Esophagus squamous epithelium (tissue), 5 donors: ENCODE results near the gene SLCO2B1. TPM values are rescaled to one million over a fixed set of nuclear protein-coding genes. Genes with fewer than 3 reads are reported as not detected.

ENCODE experiments used
- DNase-seq: peaks from one replicate; lab custom pipeline; 2025; lab: John Stamatoyannopoulos, UW
- H3K27ac ChIP-seq, 4 donors: fragments of 200-600 bp; sonication (generic); one replicate each; pipeline ENCODE4 v1.5.1; 2016 to 2019; ENCODE audit warnings: mild to moderate bottlenecking in 1 of 4
- H3K27me3 ChIP-seq, 4 donors: fragments of 200-600 bp; sonication (generic); 1 replicate in 3 of 4; 2 replicates in 1 of 4; pipeline versions ENCODE4 v1.5.1 to v1.6.0; 2017 to 2021; ENCODE audit warnings: antibody characterized with exemption in 1 of 4
- H3K36me3 ChIP-seq, 3 donors: fragments of 200-600 bp; sonication (generic); one replicate each; pipeline ENCODE4 v1.5.1; 2016 to 2019
- H3K4me1 ChIP-seq, 3 donors: fragments of 200-600 bp; sonication (generic); one replicate each; pipeline ENCODE4 v1.5.1; 2017 to 2019
- H3K4me3 ChIP-seq, 4 donors: fragments of 200-600 bp; sonication (generic); 1 replicate in 3 of 4; 2 replicates in 1 of 4; pipeline ENCODE4 v1.5.1; 2016 to 2019; ENCODE audit warnings: mild to moderate bottlenecking in 2 of 4, moderate library complexity in 1 of 4
- H3K9me3 ChIP-seq, 3 donors: fragments of 200-600 bp; sonication (generic); one replicate each; pipeline ENCODE4 v1.5.1; 2016 to 2019
- CTCF ChIP-seq, 6 experiments: fragments of 450-650 bp in 4 of 6; fragments of 200-600 bp in 2 of 6; sonication (generic) in 2 of 6; IDR thresholded peaks; one replicate each; pipeline ENCODE4 v1.5.1; 2016 to 2019; ENCODE audit warnings: antibody characterized with exemption in 6 of 6, mild to moderate bottlenecking in 4 of 6, moderate library complexity in 4 of 6
- POLR2A ChIP-seq, 4 donors: fragments of 450-650 bp; IDR thresholded peaks; one replicate each; pipeline ENCODE4 v1.6.1; 2017; ENCODE audit warnings: antibody characterized with exemption in 4 of 4, mild to moderate bottlenecking in 4 of 4, moderate library complexity in 3 of 4
- WGBS, 2 donors: methylation state at CpG; one replicate each; pipeline ENCODE4 v1.1.5; 2018; 5-methylcytosine and 5-hydroxymethylcytosine counted together
- intact Hi-C: fragments of 100-400 bp; cut with DNase I; formaldehyde crosslinking; loops from one replicate; pipeline ENCODE4 v1.15.0; 2022
- total RNA-seq, 4 donors: library from RNA; depleted of rRNA; stranded (reverse); fragments of >200 nt; gene quantifications; one replicate each; pipeline ENCODE4 v1.1.0, GENCODE V29; 2016
- donor health status: DM: yes; HTN: yes; CAD: no.

The SLCO2B1 gene
- total RNA-seq, 4 donors from 2014 or later: 3.6 to 35.7 (median 16.1) TPM

- intact Hi-C loops: no loop called here
- no peak for TF ChIP-seq CTCF (IDR thresholded peaks at IDR 0.05)
- no peak for TF ChIP-seq POLR2A (IDR thresholded peaks at IDR 0.05)
These were observed 1.2 kb downstream of the SLCO2B1 start for GRCh38 chr11:75152090-75152489.

GRCh38 chr11:75152651-75153427 is 1.9 kb downstream of the SLCO2B1 start:
- no peak for DNase-seq
- Histone ChIP-seq H3K36me3 (no peaks in the 10 kb centered on the region), H3K27me3 (no peaks in the 10 kb centered on the region), H3K9me3 (no peaks in the 10 kb centered on the region), H3K27ac (peak overlapping the region in 3 of 4 donors; percentile 49 to 62 (median 58)), H3K4me1 (peaks cover 18 to 74% (median 23%) of the 10 kb centered on the region in 3 donors), H3K4me3 (peak overlapping the region in 3 of 4 donors; percentile 24 to 55 (median 37))
- WGBS, 2 donors: 47 to 93% methylated on average over 3 to 4 of the region's 5 CpGs
- intact Hi-C loops: no loop called here
- TF ChIP-seq CTCF (IDR thresholded peaks at IDR 0.05): no peak
- no peak for TF ChIP-seq POLR2A (IDR thresholded peaks at IDR 0.05)

More at GRCh38 chr11:75152090-75152489, 1.2 kb downstream of the SLCO2B1 start:
- Histone ChIP-seq H3K9me3 (no peaks in the 10 kb centered on the region), H3K27me3 (no peaks in the 10 kb centered on the region), H3K4me3 (peak overlapping the region in 3 of 4 donors; percentile 24 to 55 (median 37)), H3K27ac (peak overlapping the region in 3 of 4 donors; percentile 49 to 62 (median 58)), H3K4me1 (peaks cover 25 to 81% (median 30%) of the 10 kb centered on the region in 3 donors), H3K36me3 (no peaks in the 10 kb centered on the region)
- DNase-seq: no peak
- WGBS, 2 donors: 39 to 40% methylated on average over 6 of the region's 6 CpGs

DNA sequence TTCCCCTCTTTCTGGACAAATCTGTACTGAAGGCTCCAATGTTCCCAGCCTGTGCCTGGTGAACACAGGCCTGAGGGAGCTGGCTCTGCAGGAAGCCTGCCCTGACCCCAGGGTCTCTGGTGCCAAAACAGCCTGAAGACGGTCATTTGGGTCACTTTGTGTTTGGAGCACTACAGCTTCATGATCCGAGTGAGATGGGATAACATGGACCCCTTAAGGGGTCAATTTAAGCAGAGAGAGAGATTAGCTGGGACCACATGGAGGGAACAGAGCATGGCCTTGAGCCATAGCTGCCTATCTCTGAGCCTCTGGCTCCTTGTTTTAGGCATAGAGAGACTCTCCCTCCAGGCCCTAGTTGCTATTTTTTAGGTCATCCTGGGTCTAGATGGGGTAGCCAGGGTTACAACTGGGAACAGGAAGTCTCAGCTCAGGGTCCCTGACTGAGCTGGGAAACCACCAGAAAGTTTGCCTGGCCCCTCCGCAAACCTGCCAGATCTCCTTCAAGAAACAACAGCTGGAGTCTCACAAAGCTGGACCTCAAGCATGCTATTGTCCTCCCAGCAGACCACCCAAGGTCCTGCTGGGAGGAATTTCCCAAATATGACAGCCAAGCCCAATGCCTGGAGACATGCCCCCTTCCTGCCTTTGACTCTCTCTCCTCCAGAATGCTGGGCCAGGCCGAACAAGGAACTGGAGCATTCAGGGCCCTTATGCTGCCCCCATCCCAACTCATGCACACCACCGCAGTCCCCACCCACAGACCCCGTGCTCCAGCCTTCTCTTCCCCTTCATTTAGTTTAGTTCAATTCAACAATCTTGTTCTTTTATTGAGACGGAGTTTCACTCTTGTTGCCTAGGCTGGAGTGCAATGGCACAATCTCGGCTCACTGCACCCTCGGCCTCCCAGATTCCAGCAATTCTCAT is 4.0 kb downstream of the SLCO2B1 start:
- H3K27me3 ChIP-seq: no peaks in the 10 kb centered on the region
- no peaks in the 10 kb centered on the region for H3K36me3 ChIP-seq
- H3K27ac ChIP-seq: peak overlapping the region in 3 of 4 donors; percentile 3 to 39 (median 14)
- no peaks in the 10 kb centered on the region for H3K9me3 ChIP-seq
- H3K4me3 ChIP-seq: peak overlapping the region in 2 of 4 donors; percentile 7 to 19
- intact Hi-C loops: no loop called here
- H3K4me1 ChIP-seq: peaks cover 11 to 74% (median 19%) of the 10 kb centered on the region in 3 donors
- 75 to 83% methylated on average over 7 to 8 of the region's 9 CpGs for WGBS, 2 donors
- DNase-seq: no peak
- TF ChIP-seq POLR2A (IDR thresholded peaks at IDR 0.05) (no peak), CTCF (IDR thresholded peaks at IDR 0.05) (no peak)

GRCh38 chr11:75155570-75156422 is 4.9 kb downstream of the SLCO2B1 start:
- Histone ChIP-seq H3K9me3 (no peaks in the 10 kb centered on the region), H3K4me3 (peak overlapping the region in 1 of 4 donors; percentile 4), H3K27me3 (no peaks in the 10 kb centered on the region), H3K27ac (no peak overlapping the region), H3K4me1 (peaks cover 4 to 68% (median 14%) of the 10 kb centered on the region in 3 donors), H3K36me3 (no peaks in the 10 kb centered on the region)
- no peak for DNase-seq
- 74 to 75% methylated on average over 10 to 12 of the region's 13 CpGs for WGBS, 2 donors
- intact Hi-C loops: no loop called here
- no peak for TF ChIP-seq CTCF (IDR thresholded peaks at IDR 0.05)
- no peak for TF ChIP-seq POLR2A (IDR thresholded peaks at IDR 0.05)
